Adrenal gland (tissue), 12 donors: ENCODE data around the gene SVEP1. TPM values are rescaled to one million over a fixed set of nuclear protein-coding genes. Genes with fewer than 3 reads are reported as not detected.

ENCODE experiments used
- DNase-seq, 7 donors: peaks; one replicate each; pipeline ENCODE4 v3.0.0-alpha.2; 2019 to 2020
- H3K27ac ChIP-seq, 5 donors: fragments of 200-600 bp; sonication (generic) in 4 of 5; 1 replicate in 3 of 5; 2 replicates in 2 of 5; pipeline versions ENCODE4 v1.5.1 to v1.8.0; 2016 to 2020; ENCODE audit warnings: mild to moderate bottlenecking in 1 of 5
- H3K27me3 ChIP-seq: fragments of 200-600 bp; 2 replicates; pipeline ENCODE4 v1.8.0; 2021
- H3K36me3 ChIP-seq, 2 donors: fragments of 200-600 bp; replicated peaks in 1 of 2; 1 replicate in 1 of 2; 2 replicates in 1 of 2; pipeline versions ENCODE4 v1.5.1 to v1.8.0; 2018 to 2022
- H3K4me1 ChIP-seq, 2 donors: fragments of 200-600 bp; replicated peaks in 1 of 2; 1 replicate in 1 of 2; 2 replicates in 1 of 2; pipeline versions ENCODE4 v1.5.1 to v1.8.0; 2018 to 2021
- H3K4me3 ChIP-seq, 4 donors: fragments of 200-600 bp; sonication (generic) in 3 of 4; one replicate each; pipeline ENCODE4 v1.5.1; 2016 to 2018
- H3K9me3 ChIP-seq, 3 donors: fragments of 200-600 bp; sonication (generic) in 1 of 3; replicated peaks in 1 of 3; 1 replicate in 2 of 3; 2 replicates in 1 of 3; pipeline versions ENCODE4 v1.5.1 to v1.8.0; 2016 to 2021
- CTCF ChIP-seq, 6 experiments: fragments of 450-650 bp in 4 of 6; fragments of 200-600 bp in 2 of 6; sonication (generic) in 1 of 6; IDR thresholded peaks; 1 replicate in 5 of 6; 2 replicates in 1 of 6; pipeline versions ENCODE4 v1.5.1 to v1.8.0; 2016 to 2021; ENCODE audit warnings: antibody characterized with exemption in 6 of 6, mild to moderate bottlenecking in 2 of 6, moderate library complexity in 1 of 6
- POLR2A ChIP-seq, 2 donors: fragments of 450-650 bp; IDR thresholded peaks; one replicate each; pipeline ENCODE4 v1.6.1; 2017; ENCODE audit warnings: antibody characterized with exemption in 2 of 2, mild to moderate bottlenecking in 2 of 2, moderate library complexity in 1 of 2
- WGBS, 4 donors: extraction: QIAGEN DNeasy Blood & Tissue Kit in 2 of 4; methylation state at CpG; one replicate each; pipeline versions ENCODE4 v1.1.5 to v1.1.7; 2013 to 2017; 5-methylcytosine and 5-hydroxymethylcytosine counted together
- intact Hi-C, 2 donors: fragments of 100-400 bp; cut with DNase I; formaldehyde crosslinking; loops; one replicate each; pipeline versions ENCODE4 v1.14.1 to v1.15.0; 2022 to 2023
- polyA plus RNA-seq, 3 donors: library from polyadenylated mRNA; stranded (reverse); fragments of 200-250 nt in 2 of 3; fragments of 350-450 nt in 1 of 3; fragmentation: Illumina TruSeq in 1 of 3; extraction: RNeasy Lipid Tissue Mini Kit (QIAGEN cat#74804) in 1 of 3; gene quantifications; one replicate each; pipeline ENCODE4 v1.2.3, GENCODE V29; 2013 to 2014
- total RNA-seq, 9 donors: library from RNA; depleted of rRNA in 4 of 9; stranded (reverse); fragments of >200 nt in 4 of 9; fragments of 120-200 nt in 1 of 9; fragmentation: NEBNext Ultra II Directional in 1 of 9; extraction: Animal tissue kit (Norgen Biotek cat#: 25700) in 1 of 9; gene quantifications; one replicate each; pipeline versions ENCODE4 v1.1.0 to v1.2.4, GENCODE V29; 2013 to 2023
- donor health status: healthy with polysubstance abuse.
- donor health status: Bipolar disorder and iron deficiency.
- donor health status: DM: yes; HTN: yes; CAD: no.
- donor health status: DM: no; HTN: no; CAD: no.
- donor health status: DM: no; HTN: no; CAD: no.
- donor health status: DM: yes; HTN: yes; CAD: no.

SVEP1 gene
- total and polyA plus RNA-seq, 12 donors = 2.2 to 45.3 (median 23.0) TPM

- TF ChIP-seq CTCF (IDR thresholded peaks at IDR 0.05) (no peak), POLR2A (IDR thresholded peaks at IDR 0.05) (no peak)
- Histone ChIP-seq H3K27ac (no peak overlapping the region), H3K4me1 (no peaks in the 10 kb centered on the region), H3K27me3 (no peaks in the 10 kb centered on the region), H3K4me3 (no peak overlapping the region), H3K9me3 (no peaks in the 10 kb centered on the region), H3K36me3 (no peaks in the 10 kb centered on the region)
- WGBS, 4 donors = 64 to 80% (median 71%) methylated on average over 1 of the region's 1 CpG
- DNase-seq = no peak
- intact Hi-C loops = no loop called here
These were observed 69.7 kb downstream of the SVEP1 start for GRCh38 chr9:110509792-110510191.

- 81 to 90% (median 87%) methylated on average over 3 of the region's 3 CpGs for WGBS, 4 donors
- intact Hi-C loops = no loop called here
- no peaks in the 10 kb centered on the region for H3K9me3 ChIP-seq
- H3K36me3 ChIP-seq = no peaks in the 10 kb centered on the region
- no peak overlapping the region for H3K27ac ChIP-seq
- H3K4me1 ChIP-seq = no peaks in the 10 kb centered on the region
- no peak overlapping the region for H3K4me3 ChIP-seq
- DNase-seq = no peak
- TF ChIP-seq POLR2A (IDR thresholded peaks at IDR 0.05) = no peak
- no peak for TF ChIP-seq CTCF (IDR thresholded peaks at IDR 0.05)
- no peaks in the 10 kb centered on the region for H3K27me3 ChIP-seq
These were observed 76.7 kb downstream of the SVEP1 start for GRCh38 chr9:110502842-110503241.

- Histone ChIP-seq H3K4me3 (no peak overlapping the region), H3K36me3 (no peaks in the 10 kb centered on the region), H3K27ac (no peak overlapping the region), H3K4me1 (no peaks in the 10 kb centered on the region), H3K9me3 (no peaks in the 10 kb centered on the region), H3K27me3 (no peaks in the 10 kb centered on the region)
- TF ChIP-seq POLR2A (IDR thresholded peaks at IDR 0.05) (no peak), CTCF (IDR thresholded peaks at IDR 0.05) (no peak)
- DNase-seq = no peak
- intact Hi-C loops = no loop called here
- WGBS, 4 donors = 48 to 79% (median 51%) methylated on average over 1 of the region's 1 CpG
These were observed 79.9 kb downstream of the SVEP1 start for GRCh38 chr9:110499608-110500007.

GRCh38 chr9:110487196-110487595 lies 92.3 kb downstream of the SVEP1 start:
- Histone ChIP-seq H3K36me3 (no peaks in the 10 kb centered on the region), H3K9me3 (no peaks in the 10 kb centered on the region), H3K27ac (no peak overlapping the region), H3K27me3 (no peaks in the 10 kb centered on the region), H3K4me3 (no peak overlapping the region), H3K4me1 (no peaks in the 10 kb centered on the region)
- no peak for TF ChIP-seq CTCF (IDR thresholded peaks at IDR 0.05)
- no peak for TF ChIP-seq POLR2A (IDR thresholded peaks at IDR 0.05)
- DNase-seq = no peak
- intact Hi-C loops = no loop called here
